Measurements from ENCODE around the gene ATP10A. TPM values are rescaled to one million over a fixed set of nuclear protein-coding genes. Genes with fewer than 3 reads are reported as not detected.

Gene ATP10A
- total and polyA plus RNA-seq, 2 experiments from 2014 or later: 0.75 to 0.77 TPM

DNA sequence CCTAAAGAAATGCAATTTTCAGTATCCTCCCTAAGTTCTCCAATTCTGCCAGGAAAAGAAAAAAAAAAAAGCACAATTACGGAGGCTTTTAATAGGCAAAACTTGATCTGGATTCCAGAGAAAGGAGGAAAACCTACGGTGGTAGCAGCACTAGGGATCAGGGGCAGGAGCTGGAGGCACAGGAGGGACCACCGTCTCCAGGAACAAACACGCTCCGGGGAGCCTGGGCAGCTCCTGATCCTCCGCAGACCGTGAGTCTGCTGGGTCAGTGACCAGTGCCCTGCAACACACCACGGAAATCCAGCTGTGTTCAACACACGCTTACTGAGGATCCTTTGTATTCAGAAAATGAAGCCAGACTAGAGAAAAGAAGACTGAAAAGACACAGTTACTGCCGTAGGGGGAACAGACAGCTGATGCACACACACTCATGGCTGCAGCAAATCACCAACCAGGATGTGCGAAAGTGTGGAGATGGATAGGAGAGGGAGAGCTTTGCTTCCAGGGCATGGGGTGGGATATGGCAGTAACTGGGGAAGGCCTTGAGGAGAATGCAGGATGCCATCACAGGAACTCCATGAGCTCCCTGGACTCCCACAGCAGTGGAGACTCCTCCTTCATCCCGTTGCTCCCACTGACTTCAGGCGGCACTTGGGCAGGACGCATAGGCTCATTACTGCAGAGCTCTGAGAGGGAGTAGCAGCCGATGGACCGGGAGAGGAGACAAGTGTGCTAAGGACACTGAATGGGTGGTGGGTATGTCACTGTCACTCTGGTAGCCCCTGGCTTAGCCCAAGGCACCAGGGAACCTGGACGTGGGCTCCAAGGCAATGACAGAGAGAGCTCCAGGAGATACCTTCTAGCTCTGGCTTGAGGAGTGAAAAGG lies 167.0 kb downstream of the ATP10A start:
- Histone ChIP-seq H3K9me2 (replicated peaks; ENCODE audit: insufficient read depth) (no peaks in the 10 kb centered on the region), H3K4me2 (no peak overlapping the region), H2AFZ (no peak overlapping the region), H3K4me3 (no peak overlapping the region), H3K9me3 (ENCODE audit: low read depth) (no peaks in the 10 kb centered on the region), H4K20me1 (ENCODE audit: insufficient read depth, poor library complexity, severe bottlenecking) (no peaks in the 10 kb centered on the region), H3K36me3 (replicated peaks; ENCODE audit: insufficient read depth, low read depth) (no peaks in the 10 kb centered on the region), H3K79me2 (no peaks in the 10 kb centered on the region), H3K27ac (no peak overlapping the region), H3K27me3 (no peaks in the 10 kb centered on the region), H3K4me1 (ENCODE audit: insufficient read depth) (no peaks in the 10 kb centered on the region)
- 87% methylated on average over 17 of the region's 17 CpGs for WGBS (ENCODE audit: low lambda C conversion rate, missing lambda C conversion rate)
- DNase-seq (ENCODE audit: low spot score): no peak
- TF ChIP-seq, protein P1, sequence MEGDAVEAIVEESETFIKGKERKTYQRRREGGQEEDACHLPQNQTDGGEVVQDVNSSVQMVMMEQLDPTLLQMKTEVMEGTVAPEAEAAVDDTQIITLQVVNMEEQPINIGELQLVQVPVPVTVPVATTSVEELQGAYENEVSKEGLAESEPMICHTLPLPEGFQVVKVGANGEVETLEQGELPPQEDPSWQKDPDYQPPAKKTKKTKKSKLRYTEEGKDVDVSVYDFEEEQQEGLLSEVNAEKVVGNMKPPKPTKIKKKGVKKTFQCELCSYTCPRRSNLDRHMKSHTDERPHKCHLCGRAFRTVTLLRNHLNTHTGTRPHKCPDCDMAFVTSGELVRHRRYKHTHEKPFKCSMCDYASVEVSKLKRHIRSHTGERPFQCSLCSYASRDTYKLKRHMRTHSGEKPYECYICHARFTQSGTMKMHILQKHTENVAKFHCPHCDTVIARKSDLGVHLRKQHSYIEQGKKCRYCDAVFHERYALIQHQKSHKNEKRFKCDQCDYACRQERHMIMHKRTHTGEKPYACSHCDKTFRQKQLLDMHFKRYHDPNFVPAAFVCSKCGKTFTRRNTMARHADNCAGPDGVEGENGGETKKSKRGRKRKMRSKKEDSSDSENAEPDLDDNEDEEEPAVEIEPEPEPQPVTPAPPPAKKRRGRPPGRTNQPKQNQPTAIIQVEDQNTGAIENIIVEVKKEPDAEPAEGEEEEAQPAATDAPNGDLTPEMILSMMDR (IDR thresholded peaks at IDR 0.05; ENCODE audit: poor library complexity): no peak
- TF ChIP-seq EZH2 (IDR thresholded peaks at IDR 0.05; ENCODE audit: borderline replicate concordance): no peak
- TF ChIP-seq EZH2phosphoT487 (IDR thresholded peaks at IDR 0.05; ENCODE audit: low read depth, severe bottlenecking, unreplicated experiment): no peak

GRCh38 chr15:25694823-25695312 lies 168.3 kb downstream of the ATP10A start:
- 97% methylated on average over 19 of the region's 19 CpGs for WGBS (ENCODE audit: low lambda C conversion rate, missing lambda C conversion rate)
- no peaks in the 10 kb centered on the region for H3K4me1 ChIP-seq (ENCODE audit: insufficient read depth)
- H3K79me2 ChIP-seq: no peaks in the 10 kb centered on the region
- DNase-seq (ENCODE audit: low spot score): no peak
- H3K36me3 ChIP-seq (replicated peaks; ENCODE audit: insufficient read depth, low read depth): no peaks in the 10 kb centered on the region
- no peaks in the 10 kb centered on the region for H3K9me3 ChIP-seq (ENCODE audit: low read depth)
- H3K9me2 ChIP-seq (replicated peaks; ENCODE audit: insufficient read depth): no peaks in the 10 kb centered on the region
- no peak overlapping the region for H3K27ac ChIP-seq
- H3K4me3 ChIP-seq: no peak overlapping the region
- H3K4me2 ChIP-seq: no peak overlapping the region
- no peaks in the 10 kb centered on the region for H3K27me3 ChIP-seq
- TF ChIP-seq EZH2phosphoT487 (IDR thresholded peaks at IDR 0.05; ENCODE audit: low read depth, severe bottlenecking, unreplicated experiment) (no peak), EZH2 (IDR thresholded peaks at IDR 0.05; ENCODE audit: borderline replicate concordance) (no peak)
- TF ChIP-seq, protein P1 (IDR thresholded peaks at IDR 0.05; ENCODE audit: poor library complexity): no peak
- H4K20me1 ChIP-seq (ENCODE audit: insufficient read depth, poor library complexity, severe bottlenecking): no peaks in the 10 kb centered on the region
- H2AFZ ChIP-seq: no peak overlapping the region

DNA sequence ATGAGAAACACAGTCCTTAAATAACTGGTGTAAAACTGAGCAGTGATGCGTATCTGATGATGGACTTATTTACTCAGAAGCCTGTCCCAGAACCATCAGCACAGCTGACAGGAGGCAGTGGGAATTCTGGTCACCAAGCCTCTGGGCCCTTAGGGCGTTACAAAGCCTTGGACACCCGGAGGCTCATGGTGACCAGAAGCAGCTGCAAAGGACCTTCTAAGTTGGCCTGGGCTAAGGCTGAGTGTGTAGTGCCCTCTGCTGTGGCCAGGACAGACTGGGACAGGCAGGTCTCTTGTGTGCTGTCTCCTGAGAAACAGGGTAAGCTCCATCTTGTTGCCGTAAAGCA lies 168.9 kb downstream of the ATP10A start:
- no peaks in the 10 kb centered on the region for H4K20me1 ChIP-seq (ENCODE audit: insufficient read depth, poor library complexity, severe bottlenecking)
- no peak for DNase-seq (ENCODE audit: low spot score)
- no peak overlapping the region for H2AFZ ChIP-seq
- H3K9me3 ChIP-seq (ENCODE audit: low read depth): no peaks in the 10 kb centered on the region
- no peaks in the 10 kb centered on the region for H3K4me1 ChIP-seq (ENCODE audit: insufficient read depth)
- H3K27me3 ChIP-seq: no peaks in the 10 kb centered on the region
- H3K79me2 ChIP-seq: no peaks in the 10 kb centered on the region
- 82% methylated on average over 4 of the region's 4 CpGs for WGBS (ENCODE audit: low lambda C conversion rate, missing lambda C conversion rate)
- H3K36me3 ChIP-seq (replicated peaks; ENCODE audit: insufficient read depth, low read depth): no peaks in the 10 kb centered on the region
- no peak overlapping the region for H3K27ac ChIP-seq
- no peak for TF ChIP-seq EZH2phosphoT487 (IDR thresholded peaks at IDR 0.05; ENCODE audit: low read depth, severe bottlenecking, unreplicated experiment)
- no peak overlapping the region for H3K4me3 ChIP-seq
- no peaks in the 10 kb centered on the region for H3K9me2 ChIP-seq (replicated peaks; ENCODE audit: insufficient read depth)
- H3K4me2 ChIP-seq: no peak overlapping the region
